ENCODE data around the gene GYS1. TPM values are rescaled to one million over a fixed set of nuclear protein-coding genes. Genes with fewer than 3 reads are reported as not detected.
"Not testable (repeated sequence)": the region's sequence is repeated elsewhere in the genome, so short reads cannot be mapped to it uniquely, and the experiment has no call there.

Gene GYS1
- total RNA-seq, 1 donor from 2014 or later, result 25.5 TPM

DNA sequence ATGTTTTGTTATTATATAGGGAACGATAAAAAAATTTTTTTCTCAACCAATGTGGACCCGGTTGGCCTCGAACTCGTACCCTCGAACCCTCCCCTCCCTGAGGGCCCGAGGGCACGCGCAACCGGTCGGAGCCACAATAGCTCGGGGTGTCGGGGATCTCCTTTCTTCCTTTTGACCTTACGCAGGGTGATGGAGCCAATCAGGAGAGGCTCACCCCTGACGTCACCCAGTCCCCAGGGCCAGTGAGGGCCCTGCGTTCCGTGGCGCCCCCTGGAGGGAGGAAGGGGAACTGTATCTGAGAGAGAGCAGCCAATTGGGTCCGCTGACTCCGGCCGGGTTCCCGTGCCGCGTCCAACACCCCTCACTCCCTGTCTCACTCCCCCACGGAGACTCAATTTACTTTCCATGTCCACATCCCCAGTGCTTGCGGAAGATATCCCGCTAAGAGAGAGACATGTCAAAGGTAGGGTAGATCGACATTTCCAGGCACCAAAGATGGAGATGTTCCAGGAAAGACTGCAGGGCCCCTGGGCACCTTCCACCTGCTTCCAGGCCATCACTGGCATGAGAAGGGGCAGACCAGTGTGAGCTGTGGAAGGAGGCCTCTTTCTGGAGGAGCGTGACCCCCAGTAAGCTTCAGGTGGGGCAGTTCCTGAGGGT is 38.7 kb upstream of the GYS1 start, which contains the start of gene CGB2:
Gene CGB2, plus strand, starts transcription at position 249 of the 660 bp plus-strand sequence. Its CDS starts 206 bp downstream, at position 455.
- H3K4me3 ChIP-seq (ENCODE audit: low read depth, low read length); H3K36me3 ChIP-seq (ENCODE audit: control insufficient read depth, insufficient read depth, low read length); DNase-seq (ENCODE audit: low read depth); H3K27me3 ChIP-seq (ENCODE audit: control insufficient read depth, insufficient read depth, low read length); FAIRE-seq: not testable (repeated sequence)
- TF ChIP-seq, protein P1, sequence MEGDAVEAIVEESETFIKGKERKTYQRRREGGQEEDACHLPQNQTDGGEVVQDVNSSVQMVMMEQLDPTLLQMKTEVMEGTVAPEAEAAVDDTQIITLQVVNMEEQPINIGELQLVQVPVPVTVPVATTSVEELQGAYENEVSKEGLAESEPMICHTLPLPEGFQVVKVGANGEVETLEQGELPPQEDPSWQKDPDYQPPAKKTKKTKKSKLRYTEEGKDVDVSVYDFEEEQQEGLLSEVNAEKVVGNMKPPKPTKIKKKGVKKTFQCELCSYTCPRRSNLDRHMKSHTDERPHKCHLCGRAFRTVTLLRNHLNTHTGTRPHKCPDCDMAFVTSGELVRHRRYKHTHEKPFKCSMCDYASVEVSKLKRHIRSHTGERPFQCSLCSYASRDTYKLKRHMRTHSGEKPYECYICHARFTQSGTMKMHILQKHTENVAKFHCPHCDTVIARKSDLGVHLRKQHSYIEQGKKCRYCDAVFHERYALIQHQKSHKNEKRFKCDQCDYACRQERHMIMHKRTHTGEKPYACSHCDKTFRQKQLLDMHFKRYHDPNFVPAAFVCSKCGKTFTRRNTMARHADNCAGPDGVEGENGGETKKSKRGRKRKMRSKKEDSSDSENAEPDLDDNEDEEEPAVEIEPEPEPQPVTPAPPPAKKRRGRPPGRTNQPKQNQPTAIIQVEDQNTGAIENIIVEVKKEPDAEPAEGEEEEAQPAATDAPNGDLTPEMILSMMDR (IDR thresholded peaks at IDR 0.05; ENCODE audit: insufficient read depth, low read length, severe bottlenecking), result peak; percentile 24

DNA sequence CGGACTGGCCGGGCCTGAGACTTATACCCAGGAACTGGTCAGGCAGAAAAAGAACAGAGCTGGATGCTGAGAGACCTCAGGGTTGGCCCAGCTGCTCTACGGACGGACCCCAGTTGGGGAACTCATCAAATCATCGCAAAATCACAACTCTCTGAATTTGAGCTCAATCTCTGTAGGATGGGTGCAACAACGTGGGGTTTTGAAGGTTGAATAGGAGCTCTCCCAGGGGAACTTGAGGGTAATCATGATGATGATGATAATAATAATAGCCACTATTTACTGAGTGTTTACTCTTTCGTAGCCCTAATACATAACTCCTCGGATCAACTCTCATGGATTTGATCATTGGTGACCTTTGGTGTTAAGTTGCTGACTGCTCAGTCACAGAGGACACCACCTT is 37.2 kb upstream of the GYS1 start:
- FAIRE-seq; DNase-seq (ENCODE audit: low read depth); H3K4me3 ChIP-seq (ENCODE audit: low read depth, low read length); H3K36me3 ChIP-seq (ENCODE audit: control insufficient read depth, insufficient read depth, low read length); H3K27me3 ChIP-seq (ENCODE audit: control insufficient read depth, insufficient read depth, low read length): not testable (repeated sequence)

DNA sequence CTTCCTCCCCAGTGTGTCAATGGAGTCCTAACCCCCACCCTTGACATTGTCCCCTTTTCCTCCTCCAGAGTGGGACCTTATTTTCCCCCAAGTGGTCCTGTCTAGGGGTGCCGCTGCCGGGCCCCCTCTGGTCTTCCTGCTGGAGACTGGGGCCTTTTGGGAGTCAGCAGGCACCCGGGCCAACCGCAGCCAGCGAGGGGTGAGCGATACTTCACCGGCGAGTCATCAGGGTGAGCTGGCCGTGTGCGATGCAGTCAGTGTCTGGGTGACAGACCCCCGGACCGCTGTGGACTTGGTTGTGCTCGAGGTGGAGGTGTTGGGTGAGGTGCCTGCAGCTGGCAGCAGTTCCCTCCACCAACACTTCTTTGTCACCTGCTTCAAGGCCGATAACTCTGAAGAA is 36.6 kb upstream of the GYS1 start:
- H3K27me3 ChIP-seq (ENCODE audit: control insufficient read depth, insufficient read depth, low read length); DNase-seq (ENCODE audit: low read depth); H3K36me3 ChIP-seq (ENCODE audit: control insufficient read depth, insufficient read depth, low read length); FAIRE-seq; H3K4me3 ChIP-seq (ENCODE audit: low read depth, low read length): not testable (repeated sequence)

DNA sequence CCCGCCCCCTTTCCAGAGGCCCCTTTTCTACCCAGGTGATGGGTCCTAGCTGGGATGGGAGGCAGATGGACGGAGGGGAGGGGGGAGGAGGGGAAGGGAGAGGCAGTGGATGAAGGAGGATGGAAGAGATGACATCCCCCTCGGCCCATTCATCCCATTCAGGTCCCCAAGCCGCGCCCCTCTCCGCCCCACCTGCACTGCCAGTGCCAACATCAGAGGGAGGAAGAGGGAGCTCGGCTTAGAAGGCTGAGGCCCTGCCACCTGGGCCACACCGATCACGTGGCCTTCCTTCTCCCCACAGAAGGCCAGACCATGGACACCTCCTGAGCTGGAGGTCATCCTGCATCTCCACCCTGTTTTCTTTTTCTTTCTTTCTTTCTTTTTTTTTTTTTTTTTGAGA is 35.6 kb upstream of the GYS1 start:
- H3K4me3 ChIP-seq (ENCODE audit: low read depth, low read length); DNase-seq (ENCODE audit: low read depth); H3K27me3 ChIP-seq (ENCODE audit: control insufficient read depth, insufficient read depth, low read length); FAIRE-seq; H3K36me3 ChIP-seq (ENCODE audit: control insufficient read depth, insufficient read depth, low read length): not testable (repeated sequence)

DNA sequence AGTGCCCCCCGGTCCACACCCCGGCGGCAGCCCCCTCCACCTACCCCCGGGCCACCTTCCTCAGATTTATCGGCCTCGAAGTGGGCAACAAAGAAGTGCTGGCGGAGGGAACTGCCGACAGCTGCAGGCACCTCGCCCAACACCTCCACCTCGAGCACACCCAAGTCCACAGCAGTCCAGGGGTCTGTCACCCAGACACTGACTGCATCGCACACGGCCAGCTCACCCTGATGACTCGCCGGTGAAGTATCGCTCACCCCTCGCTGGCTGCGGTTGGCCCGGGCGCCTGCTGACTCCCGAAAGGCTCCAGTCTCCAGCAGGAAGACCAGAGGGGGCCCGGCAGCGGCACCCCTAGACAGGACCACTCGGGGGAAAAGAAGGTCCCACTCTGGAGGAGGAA is 32.5 kb upstream of the GYS1 start:
- DNase-seq (ENCODE audit: low read depth); FAIRE-seq; H3K36me3 ChIP-seq (ENCODE audit: control insufficient read depth, insufficient read depth, low read length); H3K4me3 ChIP-seq (ENCODE audit: low read depth, low read length); H3K27me3 ChIP-seq (ENCODE audit: control insufficient read depth, insufficient read depth, low read length): not testable (repeated sequence)

DNA sequence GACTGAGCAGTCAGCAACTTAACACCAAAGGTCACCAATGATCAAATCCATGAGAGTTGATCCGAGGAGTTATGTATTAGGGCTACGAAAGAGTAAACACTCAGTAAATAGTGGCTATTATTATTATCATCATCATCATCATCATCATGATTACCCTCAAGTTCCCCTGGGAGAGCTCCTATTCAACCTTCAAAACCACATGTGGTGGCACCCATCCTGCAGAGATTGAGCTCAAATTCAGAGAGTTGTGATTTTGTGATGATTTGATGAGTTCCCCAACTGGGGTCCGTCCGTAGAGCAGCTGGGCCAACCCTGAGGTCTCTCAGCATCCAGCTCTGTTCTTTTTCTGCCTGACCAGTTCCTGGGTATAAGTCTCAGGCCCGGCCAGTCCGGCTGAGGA is 32.0 kb upstream of the GYS1 start:
- DNase-seq (ENCODE audit: low read depth); H3K36me3 ChIP-seq (ENCODE audit: control insufficient read depth, insufficient read depth, low read length); H3K4me3 ChIP-seq (ENCODE audit: low read depth, low read length); FAIRE-seq; H3K27me3 ChIP-seq (ENCODE audit: control insufficient read depth, insufficient read depth, low read length): not testable (repeated sequence)

DNA sequence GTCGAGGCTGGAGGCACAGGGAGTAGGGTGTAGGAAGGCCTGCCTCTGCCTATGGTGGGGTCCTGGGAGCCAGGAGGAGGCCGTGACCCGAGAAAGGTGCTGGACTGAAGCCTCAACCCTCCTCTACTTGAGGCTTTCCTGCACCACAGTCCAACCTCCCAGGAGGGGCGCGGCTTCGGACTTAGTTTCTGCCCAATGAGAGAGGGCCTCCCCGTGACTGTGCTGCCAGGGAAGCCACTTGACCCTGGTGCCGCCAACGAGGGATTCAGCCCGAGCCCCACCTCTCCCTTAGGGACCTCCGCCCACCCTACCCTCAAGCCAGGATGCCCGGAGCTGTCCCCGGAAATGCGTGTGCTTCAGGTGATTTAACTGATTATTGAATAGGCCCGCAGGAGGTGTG is 31.1 kb upstream of the GYS1 start, which contains the start of gene CGB3:
Gene CGB3, minus strand, starts transcription at position 101 of the 400 bp plus-strand sequence. CDS start 362 bp downstream, outside the sequence.
- H3K27me3 ChIP-seq (ENCODE audit: control insufficient read depth, insufficient read depth, low read length); H3K4me3 ChIP-seq (ENCODE audit: low read depth, low read length); FAIRE-seq; H3K36me3 ChIP-seq (ENCODE audit: control insufficient read depth, insufficient read depth, low read length); DNase-seq (ENCODE audit: low read depth): not testable (repeated sequence)

DNA sequence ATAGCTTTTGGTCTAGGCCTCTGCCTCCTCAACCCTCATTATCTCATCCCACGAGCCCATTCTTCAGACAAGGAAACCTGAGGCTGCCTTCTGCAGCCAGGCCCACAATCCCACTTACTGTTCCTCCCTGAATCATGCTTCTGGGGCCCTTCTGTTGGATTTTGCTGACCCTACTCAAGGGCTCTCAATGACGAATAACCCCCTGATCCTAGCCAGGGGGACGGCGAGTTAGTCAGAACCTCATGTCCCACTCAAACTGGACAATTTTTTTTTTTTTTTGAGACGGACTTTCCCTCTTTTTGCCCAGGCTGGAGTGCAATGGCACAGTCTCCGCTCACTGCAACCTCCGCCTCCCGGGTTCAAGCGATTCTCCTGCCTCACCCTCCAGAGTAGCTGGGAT is 29.0 kb upstream of the GYS1 start:
- TF ChIP-seq, protein P1 (IDR thresholded peaks at IDR 0.05; ENCODE audit: insufficient read depth, low read length, severe bottlenecking), result no peak
- Histone ChIP-seq H3K36me3 (ENCODE audit: control insufficient read depth, insufficient read depth, low read length) (no peaks in the 10 kb centered on the region), H3K4me3 (ENCODE audit: low read depth, low read length) (no peak overlapping the region), H3K27me3 (ENCODE audit: control insufficient read depth, insufficient read depth, low read length) (no peaks in the 10 kb centered on the region)
- DNase-seq (ENCODE audit: low read depth) (no peak), FAIRE-seq (no peak)
